Skeletal muscle satellite cell (primary cell): ENCODE measurements around the gene ASIC2.

Experiments used
- H3K27me3 ChIP-seq: 2 replicates; pipeline ENCODE4 v1.7.0; 2013; ENCODE audit warnings: low read length; ENCODE audit not compliant: control insufficient read depth, insufficient read depth
- H3K36me3 ChIP-seq: 2 replicates; pipeline ENCODE4 v1.7.0; 2013; ENCODE audit warnings: mild to moderate bottlenecking, control low read depth, low read length; ENCODE audit not compliant: insufficient read depth
- H3K4me1 ChIP-seq: 2 replicates; pipeline ENCODE4 v1.7.0; 2013; ENCODE audit warnings: low read length; ENCODE audit not compliant: control insufficient read depth, insufficient read depth
- H3K4me2 ChIP-seq: 2 replicates; pipeline ENCODE4 v1.7.0; 2013; ENCODE audit warnings: mild to moderate bottlenecking, low read length
- H3K4me3 ChIP-seq: 2 replicates; pipeline ENCODE4 v1.7.0; 2013; ENCODE audit warnings: low read length
- H3K9ac ChIP-seq: 2 replicates; pipeline ENCODE4 v1.7.0; 2013; ENCODE audit warnings: mild to moderate bottlenecking, low read depth, low read length, moderate library complexity
- H3K9me3 ChIP-seq: replicated peaks from 2 replicates; pipeline ENCODE4 v1.7.0; 2013; ENCODE audit warnings: mild to moderate bottlenecking, control low read depth, low read length

Gene ASIC2

GRCh38 chr17:33105911-33106310 lies 187.2 kb downstream of the ASIC2 start:
- no peak overlapping the region for H3K9ac ChIP-seq
- no peaks in the 10 kb centered on the region for H3K27me3 ChIP-seq
- H3K4me3 ChIP-seq: no peak overlapping the region
- no peak overlapping the region for H3K4me2 ChIP-seq
- no peaks in the 10 kb centered on the region for H3K9me3 ChIP-seq
- no peaks in the 10 kb centered on the region for H3K4me1 ChIP-seq
- H3K36me3 ChIP-seq: no peaks in the 10 kb centered on the region

DNA sequence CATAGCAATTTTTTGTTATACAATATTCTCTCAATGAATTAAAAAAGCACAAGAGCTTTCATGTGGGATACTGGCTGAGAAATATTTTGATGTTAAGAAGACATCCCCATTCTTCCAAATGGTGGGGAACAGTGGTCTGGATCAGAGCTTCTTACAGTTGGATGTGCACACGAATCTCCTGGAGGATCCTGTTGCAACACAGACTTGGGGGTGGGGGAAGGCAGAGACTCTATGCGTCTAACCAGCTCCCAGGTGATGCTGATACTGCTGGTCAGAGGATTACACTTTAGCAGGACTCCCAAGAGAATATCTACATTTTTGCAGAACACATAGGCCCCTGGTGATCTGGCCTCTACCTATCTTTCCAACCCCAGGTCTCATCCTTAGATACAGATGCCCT lies 193.2 kb downstream of the ASIC2 start:
- H3K9me3 ChIP-seq: no peaks in the 10 kb centered on the region
- H3K4me1 ChIP-seq: no peaks in the 10 kb centered on the region
- H3K4me3 ChIP-seq: no peak overlapping the region
- H3K9ac ChIP-seq: no peak overlapping the region
- H3K36me3 ChIP-seq: no peaks in the 10 kb centered on the region
- peaks cover 3% of the 10 kb centered on the region for H3K27me3 ChIP-seq
- H3K4me2 ChIP-seq: no peak overlapping the region

DNA sequence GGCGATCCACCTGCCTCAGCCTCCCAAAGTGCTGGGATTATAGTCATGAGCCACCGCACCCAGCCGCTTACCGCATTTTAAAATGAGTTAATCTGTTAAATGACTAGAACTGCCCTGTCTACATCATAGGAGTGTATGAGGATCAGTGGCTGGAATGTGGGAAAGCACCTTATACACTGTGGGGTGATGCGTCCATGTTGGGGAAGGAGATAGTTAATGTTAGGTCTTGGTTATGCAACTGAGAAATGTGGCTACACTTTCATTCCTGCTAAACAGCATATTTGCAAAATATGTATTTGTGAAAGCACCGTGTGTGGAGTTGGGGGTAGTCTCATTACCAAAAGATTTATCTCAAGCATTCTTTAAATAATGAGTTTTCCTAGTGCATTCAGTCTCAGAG lies 193.8 kb downstream of the ASIC2 start:
- no peak overlapping the region for H3K4me3 ChIP-seq
- H3K27me3 ChIP-seq: peaks cover 3% of the 10 kb centered on the region
- no peak overlapping the region for H3K4me2 ChIP-seq

GRCh38 chr17:33097411-33097810 lies 195.7 kb downstream of the ASIC2 start:
- no peak overlapping the region for H3K9ac ChIP-seq
- H3K4me2 ChIP-seq: no peak overlapping the region
- H3K27me3 ChIP-seq: peaks cover 3% of the 10 kb centered on the region
- no peaks in the 10 kb centered on the region for H3K36me3 ChIP-seq
- no peaks in the 10 kb centered on the region for H3K9me3 ChIP-seq
- no peak overlapping the region for H3K4me3 ChIP-seq
- no peaks in the 10 kb centered on the region for H3K4me1 ChIP-seq

More for the DNA sequence above, 193.8 kb downstream of the ASIC2 start:
- Histone ChIP-seq H3K9ac (no peak overlapping the region), H3K9me3 (no peaks in the 10 kb centered on the region), H3K36me3 (no peaks in the 10 kb centered on the region), H3K4me1 (no peaks in the 10 kb centered on the region)

DNA sequence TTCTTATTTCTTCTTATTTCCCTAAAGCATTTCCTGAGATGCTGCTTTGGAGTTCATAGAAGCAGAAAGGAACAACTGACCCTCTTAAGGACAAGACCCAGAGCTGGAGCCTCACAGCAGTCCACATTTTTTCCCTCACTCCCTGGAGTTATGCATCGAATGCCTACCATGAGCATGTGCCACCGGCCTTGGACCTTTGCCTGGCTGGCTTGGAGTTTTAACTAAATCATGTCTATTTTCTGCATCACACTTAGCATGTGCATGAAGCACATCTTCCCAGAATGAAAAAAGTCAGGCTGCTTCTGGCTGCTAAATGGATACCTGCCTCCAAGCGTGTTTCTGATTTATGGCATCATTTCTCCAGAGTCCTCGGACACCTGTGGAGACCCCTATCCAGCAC lies 196.9 kb downstream of the ASIC2 start:
- Histone ChIP-seq H3K9ac (no peak overlapping the region), H3K4me1 (no peaks in the 10 kb centered on the region), H3K4me2 (no peak overlapping the region), H3K27me3 (peaks cover 3% of the 10 kb centered on the region), H3K4me3 (no peak overlapping the region), H3K9me3 (no peaks in the 10 kb centered on the region), H3K36me3 (no peaks in the 10 kb centered on the region)

DNA sequence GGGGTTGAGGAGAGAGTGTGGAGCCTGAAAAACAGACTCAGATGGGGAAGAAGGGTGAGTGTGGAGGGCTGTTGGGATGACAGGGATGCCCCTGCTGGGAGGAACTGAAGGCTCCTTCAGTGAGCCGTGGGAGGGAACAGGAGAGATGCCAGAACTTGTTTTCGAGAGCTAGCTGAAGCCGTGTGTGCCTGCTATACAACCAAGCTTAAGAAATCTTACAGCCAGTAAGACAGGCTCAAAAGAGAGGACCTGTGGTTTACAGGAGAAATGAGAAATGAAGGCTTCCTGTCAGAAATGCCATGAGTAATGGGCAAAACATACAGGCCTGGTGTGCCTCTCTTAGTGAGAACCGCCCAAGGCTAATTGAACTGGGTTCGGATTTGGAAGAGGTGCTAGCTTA lies 201.8 kb downstream of the ASIC2 start:
- no peaks in the 10 kb centered on the region for H3K4me1 ChIP-seq
- no peak overlapping the region for H3K4me2 ChIP-seq
- no peak overlapping the region for H3K9ac ChIP-seq
- peaks cover 2% of the 10 kb centered on the region for H3K27me3 ChIP-seq
- H3K9me3 ChIP-seq: no peaks in the 10 kb centered on the region
- no peaks in the 10 kb centered on the region for H3K36me3 ChIP-seq
- no peak overlapping the region for H3K4me3 ChIP-seq

DNA sequence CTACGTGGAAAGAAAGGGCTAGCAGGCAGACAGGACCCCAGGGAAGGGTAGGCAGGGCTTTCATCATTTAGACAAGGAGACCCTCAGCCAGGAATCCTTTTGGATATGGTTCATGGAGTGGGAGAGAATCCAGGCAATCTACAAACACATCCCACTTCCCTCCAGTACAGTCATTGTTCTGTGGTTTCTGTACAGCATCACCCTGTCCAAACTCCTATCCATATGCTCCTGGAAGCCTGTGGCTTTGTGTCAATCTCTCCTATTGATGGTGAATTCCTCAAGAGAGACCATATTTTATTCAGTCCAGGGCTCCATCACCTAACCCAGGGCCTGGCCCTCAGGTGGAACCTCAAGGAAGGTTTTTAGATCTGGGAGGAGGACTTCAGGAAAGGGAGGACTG lies 202.3 kb downstream of the ASIC2 start:
- Histone ChIP-seq H3K36me3 (no peaks in the 10 kb centered on the region), H3K9me3 (no peaks in the 10 kb centered on the region), H3K27me3 (no peaks in the 10 kb centered on the region), H3K9ac (no peak overlapping the region), H3K4me3 (no peak overlapping the region), H3K4me2 (no peak overlapping the region), H3K4me1 (no peaks in the 10 kb centered on the region)

DNA sequence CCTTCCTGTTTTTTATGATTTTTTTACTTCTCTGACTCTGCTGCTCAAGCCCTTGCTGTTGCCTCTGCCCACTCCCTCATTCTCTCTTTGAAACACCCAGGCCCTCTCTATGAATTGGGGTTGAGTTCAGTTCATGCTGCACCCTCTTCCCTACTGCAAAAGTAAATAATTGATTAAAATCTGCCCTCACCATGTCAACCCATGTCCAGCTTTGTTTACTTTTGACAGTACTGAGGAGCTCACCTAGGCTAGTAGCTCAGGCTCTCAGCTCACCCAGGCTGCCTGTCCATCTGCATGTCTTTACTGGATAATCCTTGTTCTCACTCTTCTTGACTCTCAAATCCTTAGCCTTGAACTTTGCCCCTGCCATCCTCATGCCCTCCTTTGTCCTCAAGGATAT lies 206.2 kb downstream of the ASIC2 start:
- H3K9ac ChIP-seq: no peak overlapping the region
- H3K4me1 ChIP-seq: no peaks in the 10 kb centered on the region
- no peaks in the 10 kb centered on the region for H3K36me3 ChIP-seq
- no peak overlapping the region for H3K4me2 ChIP-seq
- no peaks in the 10 kb centered on the region for H3K27me3 ChIP-seq
- no peak overlapping the region for H3K4me3 ChIP-seq
- H3K9me3 ChIP-seq: no peaks in the 10 kb centered on the region

GRCh38 chr17:33086041-33086440 lies 207.1 kb downstream of the ASIC2 start:
- Histone ChIP-seq H3K9ac (no peak overlapping the region), H3K4me1 (no peaks in the 10 kb centered on the region), H3K36me3 (no peaks in the 10 kb centered on the region), H3K4me2 (no peak overlapping the region), H3K27me3 (no peaks in the 10 kb centered on the region), H3K4me3 (no peak overlapping the region), H3K9me3 (no peaks in the 10 kb centered on the region)

DNA sequence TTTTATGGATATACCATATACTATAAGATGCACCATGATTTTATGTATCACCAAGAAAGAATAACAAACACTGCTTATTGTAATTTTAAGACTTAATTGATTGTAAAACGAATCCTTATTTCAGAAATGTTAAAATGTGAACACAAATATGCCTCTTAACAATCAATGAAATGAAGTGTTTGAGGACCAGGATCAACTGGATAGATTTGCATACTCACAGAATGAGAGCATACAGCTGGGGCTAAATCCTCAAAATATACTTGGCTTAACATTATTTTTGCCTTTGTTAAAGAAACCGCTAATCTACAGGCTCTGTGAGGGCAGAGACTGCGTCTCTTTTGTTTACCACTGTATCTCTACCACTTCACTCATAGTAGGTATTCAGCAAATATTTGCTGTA lies 207.8 kb downstream of the ASIC2 start:
- Histone ChIP-seq H3K4me2 (no peak overlapping the region), H3K9me3 (no peaks in the 10 kb centered on the region), H3K4me3 (no peak overlapping the region)

DNA sequence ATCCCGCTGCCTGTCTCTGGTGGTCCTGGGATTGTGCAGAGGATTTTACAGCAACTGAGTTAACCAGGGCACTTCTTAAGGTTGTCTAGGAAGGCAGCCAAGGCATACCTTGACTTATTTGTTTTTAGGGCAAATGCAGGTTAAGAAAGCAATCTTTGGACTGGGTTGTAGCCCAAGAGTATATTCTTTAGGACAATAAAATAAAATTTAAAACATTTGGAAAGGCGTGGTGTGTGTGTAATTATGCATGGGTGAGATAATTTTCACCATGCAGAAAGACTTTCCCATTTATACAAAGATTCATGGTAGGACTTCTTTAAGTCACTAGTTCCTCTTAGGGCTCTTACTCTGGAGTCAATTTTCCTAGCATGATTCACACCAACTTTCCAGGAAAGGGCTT lies 208.3 kb downstream of the ASIC2 start:
- Histone ChIP-seq H3K4me2 (no peak overlapping the region), H3K9ac (no peak overlapping the region), H3K36me3 (no peaks in the 10 kb centered on the region), H3K27me3 (no peaks in the 10 kb centered on the region), H3K4me1 (no peaks in the 10 kb centered on the region), H3K9me3 (no peaks in the 10 kb centered on the region), H3K4me3 (no peak overlapping the region)

More for the DNA sequence above, 207.8 kb downstream of the ASIC2 start:
- H3K4me1 ChIP-seq: no peaks in the 10 kb centered on the region
- H3K36me3 ChIP-seq: no peaks in the 10 kb centered on the region
- no peak overlapping the region for H3K9ac ChIP-seq
- no peaks in the 10 kb centered on the region for H3K27me3 ChIP-seq

DNA sequence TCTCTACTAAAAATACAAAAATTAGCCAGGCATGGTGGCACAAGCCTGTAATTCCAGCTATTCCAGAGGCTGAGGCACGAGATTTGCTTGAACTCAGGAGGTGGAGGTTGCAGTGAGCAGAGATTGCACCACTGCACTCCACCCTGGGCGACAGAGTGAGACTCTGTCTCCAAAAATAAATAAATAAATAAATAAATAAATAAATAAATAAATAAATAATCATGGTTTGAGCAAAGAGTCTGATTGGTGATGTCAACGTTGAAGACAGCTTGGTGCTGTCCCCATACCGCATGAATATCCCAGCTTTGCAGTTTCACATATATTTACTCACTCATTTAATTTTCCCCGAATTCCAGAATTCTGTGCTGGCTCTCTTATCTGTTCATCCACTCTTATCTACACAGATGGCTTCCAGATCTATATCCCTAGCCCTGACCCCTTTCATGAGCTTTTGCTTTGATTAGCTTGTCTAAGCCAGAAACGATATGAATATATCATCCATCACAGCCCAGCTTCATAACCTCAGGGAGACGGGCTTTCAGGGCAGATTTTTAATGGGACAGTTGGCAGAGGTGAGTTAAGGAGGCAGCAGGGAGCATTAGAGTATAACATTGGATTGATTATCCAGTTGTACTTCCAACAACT lies 210.4 kb downstream of the ASIC2 start:
- Histone ChIP-seq H3K4me1 (no peaks in the 10 kb centered on the region), H3K9me3 (no peaks in the 10 kb centered on the region), H3K27me3 (no peaks in the 10 kb centered on the region), H3K9ac (no peak overlapping the region), H3K36me3 (no peaks in the 10 kb centered on the region), H3K4me3 (no peak overlapping the region), H3K4me2 (no peak overlapping the region)
